GM21825 (cell line): ENCODE results near the gene PDZD2.
"Not testable (repeated sequence)": the region's sequence is repeated elsewhere in the genome, so short reads cannot be mapped to it uniquely, and the experiment has no call there.

ENCODE experiments used
- ATAC-seq: cut with Tn5 transposase; IDR thresholded peaks from one replicate; pipeline ENCODE4 v1.9.1; 2021; ENCODE audit warnings: mild to moderate bottlenecking, moderate library complexity; ENCODE audit not compliant: unreplicated experiment

The PDZD2 gene

GRCh38 chr5:31682851-31683250 is 43.9 kb downstream of the PDZD2 start:
- ATAC-seq, result no peak

GRCh38 chr5:31688515-31689092 is 49.7 kb downstream of the PDZD2 start:
- no peak for ATAC-seq

GRCh38 chr5:31691408-31691807 is 52.5 kb downstream of the PDZD2 start:
- not testable (repeated sequence) for ATAC-seq

GRCh38 chr5:31692561-31693221 is 53.8 kb downstream of the PDZD2 start:
- no peak for ATAC-seq

GRCh38 chr5:31698673-31699072 is 59.7 kb downstream of the PDZD2 start:
- ATAC-seq, result no peak

- ATAC-seq, result no peak
Observed at GRCh38 chr5:31701642-31702299, 62.8 kb downstream of the PDZD2 start.

- ATAC-seq, result no peak
Observed at GRCh38 chr5:31702712-31703111, 63.8 kb downstream of the PDZD2 start.

- ATAC-seq, result no peak
Observed at GRCh38 chr5:31703757-31704156, 64.8 kb downstream of the PDZD2 start.

- no peak for ATAC-seq
Observed at GRCh38 chr5:31706186-31706585, 67.3 kb downstream of the PDZD2 start.

- no peak for ATAC-seq
Observed at GRCh38 chr5:31707329-31707728, 68.4 kb downstream of the PDZD2 start.

- no peak for ATAC-seq
Observed at GRCh38 chr5:31708089-31708488, 69.2 kb downstream of the PDZD2 start.

- ATAC-seq, result no peak
Observed at GRCh38 chr5:31711363-31711762, 72.4 kb downstream of the PDZD2 start.

- no peak for ATAC-seq
Observed at GRCh38 chr5:31711935-31712592, 73.1 kb downstream of the PDZD2 start.

- no peak for ATAC-seq
Observed at GRCh38 chr5:31717561-31717960, 78.6 kb downstream of the PDZD2 start.

- no peak for ATAC-seq
Observed at GRCh38 chr5:31720004-31720403, 81.1 kb downstream of the PDZD2 start.

GRCh38 chr5:31720811-31721345 is 81.9 kb downstream of the PDZD2 start:
- no peak for ATAC-seq

GRCh38 chr5:31722111-31722510 is 83.2 kb downstream of the PDZD2 start:
- no peak for ATAC-seq

- no peak for ATAC-seq
Observed at GRCh38 chr5:31725996-31726395, 87.1 kb downstream of the PDZD2 start.

GRCh38 chr5:31726952-31727351 is 88.0 kb downstream of the PDZD2 start:
- no peak for ATAC-seq

- no peak for ATAC-seq
Observed at GRCh38 chr5:31728039-31728438, 89.1 kb downstream of the PDZD2 start.

- ATAC-seq, result not testable (repeated sequence)
Observed at GRCh38 chr5:31728806-31729205, 89.9 kb downstream of the PDZD2 start.

- ATAC-seq, result no peak
Observed at GRCh38 chr5:31730139-31730538, 91.2 kb downstream of the PDZD2 start.
